Left cardiac atrium (tissue), 4 donors: Measurements from ENCODE around the gene TRIM2. TPM values are rescaled to one million over a fixed set of nuclear protein-coding genes. Genes with fewer than 3 reads are reported as not detected.

Source experiments
- ATAC-seq, 2 donors: fragments of 200-7000 bp; cut with Tn5 transposase; one replicate each; pipeline ENCODE4 v1.9.1; 2020; ENCODE audit warnings: mild to moderate bottlenecking in 2 of 2, moderate library complexity in 2 of 2
- DNase-seq: peaks from one replicate; pipeline ENCODE4 v3.0.0-alpha.2; 2020
- intact Hi-C, 2 donors: fragments of 100-400 bp; cut with DNase I; formaldehyde crosslinking; loops; one replicate each; pipeline versions ENCODE4 v1.14.1 to v1.15.1; 2022 to 2023
- total RNA-seq, 2 donors: library from RNA; stranded (reverse); fragmentation: NEBNext Ultra II Directional; extraction: Animal tissue kit (Norgen Biotek cat#: 25700); gene quantifications; one replicate each; pipeline ENCODE4 v1.2.1, GENCODE V29; 2021
- donor health status: DM: no; HTN: yes; CAD: no.
- donor health status: DM: no; HTN: yes; CAD: no; lungs with severe emphysema.
- donor health status: DM: yes; HTN: yes; CAD: no.
- donor health status: Dilated cardiomyopathy.

TRIM2 gene
- total RNA-seq, 2 donors from 2014 or later, result 19.8 to 22.6 TPM

DNA sequence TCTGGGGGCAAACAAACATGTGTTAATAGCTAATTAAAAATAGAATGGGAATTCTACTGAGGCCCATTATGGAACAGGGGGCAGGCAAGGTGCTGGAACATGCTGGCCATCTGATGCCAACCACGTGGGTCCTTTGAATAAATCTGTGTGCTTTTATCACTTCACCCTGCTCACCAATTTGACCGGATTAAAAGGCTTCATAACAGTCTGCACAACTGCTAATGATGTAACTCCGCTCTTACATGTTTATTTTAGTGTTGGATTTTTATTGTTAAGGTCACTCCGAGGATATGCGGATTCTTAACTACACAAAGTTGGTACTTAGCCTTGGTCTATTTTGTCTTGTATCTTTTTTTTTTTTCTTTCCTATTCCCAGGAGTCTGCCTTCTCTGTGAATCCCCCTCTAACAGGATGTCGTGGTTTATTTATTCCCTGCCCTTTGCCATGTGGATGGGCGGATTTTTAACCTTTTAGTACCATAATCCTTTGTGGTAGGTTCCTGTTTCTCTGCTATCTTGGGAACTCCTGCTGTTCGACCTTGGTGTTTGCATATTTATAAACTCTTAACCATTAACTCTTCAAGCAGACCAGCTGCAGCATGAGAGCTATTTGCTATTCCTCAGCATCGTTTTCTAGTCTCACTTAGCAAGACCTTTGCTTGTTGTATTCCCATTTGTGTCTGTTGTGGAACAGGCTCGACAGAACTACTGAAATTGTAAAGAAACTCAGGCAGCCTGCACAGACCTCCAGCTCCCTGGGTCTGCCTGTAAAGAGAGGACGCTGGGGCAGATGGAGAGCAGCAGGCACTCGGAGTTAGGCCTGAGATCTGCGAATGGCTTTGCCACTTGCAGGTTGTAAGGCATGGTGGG lies 38.0 kb downstream of the TRIM2 start:
- ATAC-seq (peak; percentile 52 to 70), DNase-seq (no peak)
- intact Hi-C loops, result no loop called here

DNA sequence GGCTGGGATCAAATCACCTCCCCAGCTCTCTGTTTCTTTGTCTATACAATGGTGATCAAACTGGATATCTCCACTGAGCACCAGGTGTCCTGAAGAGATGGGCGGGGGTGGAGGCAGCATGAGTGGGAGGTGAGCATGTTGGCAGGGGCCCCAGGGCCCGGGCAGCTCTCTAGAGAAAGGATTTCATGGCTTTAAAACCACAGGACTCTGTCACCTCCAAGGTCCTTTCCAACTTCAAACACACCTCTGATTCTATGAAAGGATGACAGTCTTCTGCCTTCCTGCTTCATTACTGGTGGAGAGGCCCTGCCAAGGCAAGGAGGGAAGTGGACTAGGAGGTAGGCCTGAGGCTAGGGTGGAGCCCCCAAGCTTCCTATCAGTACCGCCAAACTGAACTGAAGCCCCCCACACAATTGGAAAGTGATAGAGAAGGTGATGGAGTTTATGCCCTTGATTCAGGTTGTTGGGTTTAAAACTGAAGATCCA lies 38.6 kb downstream of the TRIM2 start:
- intact Hi-C loops, result no loop called here
- peak in 1 of 2 donors; percentile 16 for ATAC-seq
- no peak for DNase-seq

DNA sequence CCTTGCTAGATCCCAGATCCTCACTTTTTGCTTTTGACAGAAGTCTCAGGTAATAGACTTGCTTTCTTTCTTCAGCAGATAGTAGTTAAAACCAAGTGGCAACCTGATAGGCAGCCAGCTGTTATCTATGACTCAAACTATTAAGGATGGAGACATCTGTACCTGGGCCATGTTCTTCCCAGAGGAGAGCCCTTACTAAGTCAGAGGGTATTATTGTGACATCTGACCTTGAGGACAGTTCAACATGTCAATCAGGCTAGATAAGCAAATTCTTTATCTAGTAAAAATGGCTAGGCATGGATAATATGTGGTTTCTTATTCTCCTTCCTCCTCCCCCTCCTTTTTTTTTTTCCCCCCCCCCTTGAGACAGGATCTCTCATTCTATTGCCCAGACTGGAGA lies 39.2 kb downstream of the TRIM2 start:
- no peak for DNase-seq
- intact Hi-C loops, result no loop called here
- ATAC-seq, result peak in 1 of 2 donors; percentile 44

DNA sequence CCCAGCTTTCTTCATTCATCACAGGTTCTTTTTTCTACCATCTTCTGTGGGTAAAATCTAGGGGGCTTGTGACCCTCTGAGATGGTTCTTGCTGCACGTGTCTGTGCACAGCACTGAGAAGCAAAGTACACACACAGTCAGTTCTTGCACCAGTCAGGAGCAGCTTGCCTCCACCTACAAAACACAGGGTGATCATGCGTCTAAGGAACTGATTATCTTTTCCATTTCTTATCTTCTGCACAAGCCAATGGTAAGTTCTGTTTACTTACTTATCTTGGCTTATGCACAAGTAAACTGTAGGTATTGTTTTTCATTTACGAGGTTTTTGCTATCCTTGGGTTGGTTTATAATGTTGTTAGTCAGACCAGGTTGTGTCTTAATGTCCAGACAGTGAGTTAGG lies 40.7 kb downstream of the TRIM2 start:
- ATAC-seq (no peak), DNase-seq (no peak)
- intact Hi-C loops, result no loop called here

DNA sequence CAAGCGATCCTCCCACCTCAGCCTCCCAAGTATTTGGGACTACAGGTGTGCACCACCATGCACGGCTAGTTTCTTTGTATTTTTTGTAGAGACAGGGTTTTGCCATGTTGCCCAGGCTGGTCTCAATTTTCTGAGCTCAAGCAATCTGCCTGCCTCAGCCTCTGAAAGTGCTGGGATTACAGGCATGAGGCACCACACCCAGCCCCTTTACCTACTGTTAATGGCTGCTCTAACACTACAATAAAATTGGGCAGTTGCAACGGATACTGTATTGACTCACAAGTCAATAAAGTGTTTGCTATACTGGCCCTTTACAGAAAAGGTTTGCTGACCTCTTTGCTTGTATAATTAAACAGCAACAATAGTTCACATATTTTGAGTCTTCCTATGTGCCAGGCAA lies 41.5 kb downstream of the TRIM2 start:
- no peak for DNase-seq
- intact Hi-C loops, result no loop called here
- ATAC-seq, result no peak

DNA sequence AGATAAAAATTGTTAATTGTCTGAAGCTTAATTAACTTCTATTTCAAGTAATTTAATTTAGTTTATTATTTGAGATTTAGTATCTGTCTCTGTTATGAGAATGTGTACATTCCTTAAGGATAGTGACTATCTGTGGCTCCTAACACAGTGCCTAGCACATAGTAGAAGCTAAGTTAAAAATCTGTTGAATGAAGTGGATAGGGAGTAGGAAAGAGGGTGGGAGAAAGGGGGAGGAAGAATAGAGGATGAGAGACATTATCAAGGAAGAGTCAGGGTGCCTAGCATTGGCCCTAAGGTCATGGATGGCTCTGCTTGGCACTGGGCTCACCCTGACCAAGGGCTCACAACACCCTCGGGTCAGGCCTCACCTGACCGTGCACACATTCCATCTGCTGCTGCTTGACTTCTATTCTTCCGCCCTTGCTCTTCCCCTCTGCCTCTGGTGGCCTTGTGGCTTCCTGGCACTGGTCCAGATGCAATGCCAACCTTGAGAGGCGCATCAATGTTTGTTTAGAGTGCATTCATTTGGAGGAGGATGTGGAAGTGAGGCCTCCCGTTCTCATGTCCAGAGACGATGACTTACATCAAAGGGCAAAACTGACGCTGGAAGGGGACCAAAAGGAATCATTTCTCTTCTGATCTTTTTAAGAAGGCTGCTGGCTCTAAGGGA lies 42.3 kb downstream of the TRIM2 start:
- no peak for ATAC-seq
- DNase-seq, result no peak

DNA sequence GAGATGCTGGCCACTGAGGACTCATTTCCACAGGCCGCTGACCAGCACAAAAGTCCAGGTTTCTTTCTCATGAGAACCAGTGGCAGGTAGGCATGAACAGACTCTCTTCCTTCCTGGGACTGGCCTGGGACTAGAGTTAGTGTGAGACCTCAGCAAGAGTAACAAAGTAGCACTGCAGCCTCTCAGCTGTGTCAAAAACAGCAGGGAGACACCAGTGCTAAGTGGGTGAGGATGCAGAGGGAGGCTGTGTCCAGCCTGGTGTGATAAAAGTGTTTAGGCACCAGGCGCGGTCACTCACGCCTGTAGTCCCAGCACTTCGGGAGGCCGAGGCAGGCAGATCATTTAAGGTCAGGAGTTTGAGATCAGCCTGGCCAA lies 42.9 kb downstream of the TRIM2 start:
- ATAC-seq, result no peak
- intact Hi-C loops, result no loop called here
- no peak for DNase-seq

More for the DNA sequence above, 42.3 kb downstream of the TRIM2 start:
- intact Hi-C loops, result no loop called here

DNA sequence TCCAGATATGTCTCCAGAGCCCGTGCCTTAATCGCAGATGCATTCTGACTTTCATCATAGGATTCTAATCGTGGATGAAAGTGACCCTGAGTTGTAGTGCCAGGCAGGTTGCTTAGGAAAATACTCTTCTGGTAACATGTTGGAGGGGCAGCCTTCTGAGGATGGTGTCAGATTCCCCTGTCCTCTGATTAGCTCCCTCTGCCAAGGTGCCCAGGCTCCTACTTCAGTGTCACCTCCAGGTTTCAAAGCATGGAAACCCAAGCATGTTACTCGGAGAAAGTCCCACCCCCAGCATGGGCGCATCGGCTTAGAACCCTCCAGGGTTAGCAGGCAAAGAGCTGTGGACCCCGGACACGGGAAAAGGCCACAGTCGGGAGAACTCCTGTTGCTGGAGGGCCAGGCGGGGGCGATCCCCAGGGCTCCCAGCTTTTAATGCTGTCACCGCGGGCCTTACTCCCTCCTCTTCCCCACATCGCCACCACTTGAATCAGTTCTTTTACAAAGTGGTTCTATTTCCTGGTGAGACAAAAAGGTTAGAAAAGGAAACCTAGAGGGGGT lies 44.5 kb downstream of the TRIM2 start:
- DNase-seq, result no peak
- ATAC-seq, result peak; percentile 24 to 36
- intact Hi-C loops, result no loop called here

DNA sequence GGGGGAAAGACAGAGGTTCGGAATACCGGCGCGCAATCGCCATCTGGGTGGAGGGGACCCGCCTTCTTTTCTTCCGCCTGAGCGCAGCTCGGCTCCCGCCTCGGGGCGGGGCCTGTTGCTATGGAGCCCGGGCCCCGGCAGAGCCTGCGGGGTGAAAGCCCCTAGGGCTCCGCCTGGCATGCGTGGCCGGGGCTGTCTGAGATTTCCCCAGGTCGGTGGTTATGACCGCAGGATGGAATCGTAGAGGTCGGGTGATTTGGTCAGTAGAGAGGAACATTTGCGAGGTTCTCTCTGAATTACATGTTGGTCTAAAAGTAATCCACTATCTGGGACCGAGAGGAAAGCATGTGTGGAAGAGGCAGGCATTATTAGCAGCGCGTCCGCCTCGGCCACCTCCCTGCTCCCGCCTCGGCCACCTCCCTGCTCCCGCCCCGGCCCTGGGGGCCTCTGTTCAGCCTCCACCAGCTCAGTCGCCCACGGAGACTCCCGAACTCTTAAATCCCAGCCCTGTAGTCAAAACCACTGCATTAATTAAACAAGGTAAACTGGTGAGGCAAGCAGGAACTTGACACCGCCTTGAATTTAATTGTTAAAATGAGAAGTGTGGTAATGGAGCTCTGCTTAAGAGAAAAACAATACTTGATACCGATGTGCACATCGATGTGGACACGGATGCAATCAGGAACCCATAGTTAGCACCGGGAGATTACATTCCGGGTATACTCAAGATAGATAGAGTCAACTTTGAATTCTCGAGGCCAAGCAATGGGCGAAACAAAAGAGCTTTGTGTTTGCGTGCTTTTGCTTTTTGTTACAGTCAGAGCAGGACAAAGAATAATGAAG lies 45.2 kb downstream of the TRIM2 start:
- DNase-seq, result peak; percentile 86
- peak; percentile 97 to 99 for ATAC-seq
- intact Hi-C loops, result no loop called here

DNA sequence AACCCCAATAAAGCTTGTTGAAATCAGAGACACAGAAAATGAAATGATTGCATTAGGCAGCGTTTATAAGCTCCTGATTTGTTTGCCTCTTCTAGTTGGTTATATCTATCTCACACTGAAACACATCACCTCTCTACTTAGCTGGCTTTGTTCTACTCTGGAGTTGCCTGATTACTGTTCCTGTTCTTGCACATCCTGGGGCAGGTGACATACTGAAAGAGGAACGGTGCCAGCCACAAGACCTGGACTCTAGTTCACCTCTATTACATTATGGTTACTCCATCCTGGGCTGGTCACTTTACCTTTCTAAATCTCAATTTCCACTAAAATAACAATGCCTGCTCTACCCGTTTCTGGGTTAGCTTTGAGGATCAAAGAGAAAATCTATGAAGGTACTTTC lies 47.9 kb downstream of the TRIM2 start:
- intact Hi-C loops, result no loop called here
- ATAC-seq, result no peak
- no peak for DNase-seq

DNA sequence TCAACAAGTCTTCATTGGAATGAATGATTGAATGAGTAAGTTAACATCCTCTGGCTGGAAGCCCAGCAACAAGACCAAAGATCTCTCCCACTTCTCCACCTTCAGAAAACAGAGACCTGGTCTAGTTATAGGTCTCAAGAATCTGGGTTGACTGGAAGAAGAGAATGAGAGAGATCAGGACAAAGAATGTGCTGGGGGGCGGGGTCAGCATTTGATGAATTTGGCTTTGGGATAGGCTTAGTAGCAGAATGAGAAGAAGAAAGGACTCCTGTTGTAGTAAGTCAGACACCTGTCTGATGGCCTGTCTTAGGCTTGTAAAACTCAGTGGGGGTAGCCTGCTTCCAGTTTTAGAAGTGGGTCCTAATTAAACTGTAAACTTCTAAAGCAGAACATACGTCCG lies 51.0 kb downstream of the TRIM2 start:
- no peak for ATAC-seq
- DNase-seq, result no peak
- intact Hi-C loops, result no loop called here

DNA sequence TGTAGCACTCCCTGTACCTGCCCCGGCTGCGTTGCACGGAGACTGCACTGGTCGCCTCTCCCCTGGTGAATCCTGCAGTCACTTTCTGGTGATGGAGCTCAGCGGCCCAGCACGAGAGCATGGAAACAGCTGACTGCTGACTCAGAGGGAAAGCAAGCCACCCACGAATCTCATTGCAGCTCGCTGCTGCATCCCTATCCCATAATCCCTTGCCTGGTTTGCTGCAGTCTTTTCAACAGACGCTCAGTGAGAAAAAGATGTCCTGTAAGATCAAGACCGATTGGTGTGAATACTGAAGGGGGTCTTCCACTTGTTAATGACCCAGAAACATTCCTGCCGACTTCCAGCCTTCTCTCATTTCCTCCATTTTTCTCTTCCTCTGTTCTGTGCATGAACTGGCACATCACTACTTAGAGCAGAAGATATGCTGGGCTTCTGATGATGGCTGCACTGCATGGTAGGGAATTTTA lies 52.9 kb downstream of the TRIM2 start:
- DNase-seq (no peak), ATAC-seq (peak; percentile 41 to 91)
- intact Hi-C loops, result no loop called here

DNA sequence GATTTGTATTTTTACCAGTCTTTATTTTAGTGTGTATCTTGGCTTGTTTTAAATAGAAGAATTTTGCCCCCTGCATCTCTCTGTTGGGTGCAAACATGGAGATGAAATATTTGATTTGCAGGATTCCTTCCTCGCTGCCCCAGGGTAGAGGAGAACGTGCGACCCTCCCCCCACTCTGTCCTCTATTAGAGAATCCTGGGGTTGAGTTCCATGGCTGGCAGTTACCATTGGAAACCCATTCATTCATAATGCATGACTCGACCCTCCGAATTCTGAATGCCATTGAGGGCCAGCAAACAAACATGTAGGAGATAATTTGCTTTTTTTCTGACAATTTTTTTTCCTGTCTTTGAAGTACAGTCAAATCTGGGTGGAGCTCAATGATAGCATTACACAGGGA lies 53.7 kb downstream of the TRIM2 start:
- intact Hi-C loops, result no loop called here
- ATAC-seq (no peak), DNase-seq (no peak)

DNA sequence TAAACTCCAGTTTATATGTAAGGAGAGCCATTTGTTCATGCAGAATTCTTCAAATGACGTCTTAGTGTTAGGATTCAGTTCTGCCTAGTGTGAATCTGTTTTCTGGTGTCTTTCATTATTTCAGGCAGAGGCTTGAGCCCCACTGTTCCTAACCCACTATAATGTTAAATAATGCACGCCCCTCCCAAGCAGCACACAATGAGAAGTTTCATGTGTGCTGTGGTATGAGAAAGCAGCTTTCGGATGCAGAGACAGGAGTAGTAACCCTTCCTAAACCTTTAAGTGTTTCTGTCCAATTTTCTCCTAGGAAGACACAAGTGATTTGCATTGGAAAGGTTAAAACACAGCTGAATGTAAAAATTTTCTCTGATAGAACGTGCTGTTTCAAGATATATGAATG lies 54.5 kb downstream of the TRIM2 start:
- intact Hi-C loops, result no loop called here
- DNase-seq (no peak), ATAC-seq (no peak)

DNA sequence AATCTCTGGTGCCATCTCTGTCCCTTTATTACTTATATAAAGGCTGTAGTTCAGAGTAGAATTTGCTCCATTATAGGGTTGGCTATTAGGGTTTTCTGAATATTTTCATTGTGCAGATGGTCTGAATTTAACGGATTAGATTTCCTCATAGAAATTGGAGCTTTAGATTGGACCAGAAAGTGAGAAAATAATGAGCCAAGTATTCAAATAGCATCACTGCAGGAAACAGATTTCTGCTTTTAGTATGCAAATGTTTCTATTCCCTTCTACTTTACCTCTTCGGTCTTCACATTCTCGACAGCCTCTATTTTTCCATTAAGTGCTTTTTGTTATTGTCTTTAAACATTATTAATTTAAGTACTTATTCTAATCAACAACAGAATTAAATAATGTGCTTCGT lies 55.4 kb downstream of the TRIM2 start:
- no peak for DNase-seq
- intact Hi-C loops, result no loop called here
- ATAC-seq, result no peak

DNA sequence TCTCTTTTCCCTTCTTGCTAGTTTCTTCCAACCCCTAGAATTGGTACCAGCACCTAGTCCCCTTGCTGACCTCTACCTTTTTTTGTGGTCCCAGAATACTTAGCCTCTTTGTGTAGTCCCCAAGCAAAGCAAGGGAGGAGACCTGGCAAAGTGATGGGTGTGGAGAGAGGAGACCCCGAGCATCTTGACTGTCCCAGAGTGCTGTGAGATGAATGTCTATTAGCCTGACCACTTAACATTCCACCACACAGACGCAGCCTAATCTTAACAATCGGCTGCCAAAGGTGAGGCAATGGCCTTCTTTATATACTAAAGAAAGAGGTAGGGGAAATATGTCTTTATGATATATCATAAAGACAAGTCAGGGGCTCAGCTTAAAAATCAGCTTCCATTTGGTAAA lies 55.9 kb downstream of the TRIM2 start:
- ATAC-seq, result peak in 1 of 2 donors; percentile 38
- intact Hi-C loops, result no loop called here

DNA sequence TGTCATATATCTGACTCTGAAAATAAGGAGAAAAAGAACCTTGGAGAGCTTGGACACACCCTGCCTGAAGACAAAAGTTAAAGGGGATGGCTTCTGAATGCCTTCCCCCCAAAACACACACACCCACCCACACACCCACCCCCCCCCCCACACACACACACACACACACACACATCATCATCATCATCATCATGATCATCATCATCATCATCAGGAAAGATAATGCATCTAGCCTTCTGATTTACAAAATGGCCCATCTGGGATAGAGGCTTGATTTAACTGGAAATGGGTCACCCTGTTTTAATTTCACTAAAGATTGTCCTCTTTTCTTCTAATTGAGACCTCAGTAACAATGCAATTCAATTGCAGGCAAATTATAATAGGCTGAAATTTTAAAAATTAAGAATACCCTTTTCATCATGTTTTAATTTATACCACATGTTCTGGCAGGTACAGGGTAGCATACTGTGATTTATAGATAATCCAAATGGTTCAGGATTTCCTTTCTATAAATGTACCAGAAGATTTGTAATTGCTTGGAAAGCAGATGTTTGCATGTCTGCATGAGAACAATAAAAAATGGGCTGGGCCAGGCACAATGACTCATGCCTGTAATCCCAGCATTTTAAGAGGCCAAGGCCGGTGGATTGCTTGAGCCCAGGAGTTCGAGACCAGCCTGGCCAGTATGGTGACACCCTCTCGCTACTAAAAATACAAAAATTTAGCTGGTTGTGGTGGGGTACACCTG lies 56.5 kb downstream of the TRIM2 start:
- ATAC-seq (no peak), DNase-seq (no peak)
- intact Hi-C loops, result no loop called here

More for the DNA sequence above, 55.9 kb downstream of the TRIM2 start:
- no peak for DNase-seq

DNA sequence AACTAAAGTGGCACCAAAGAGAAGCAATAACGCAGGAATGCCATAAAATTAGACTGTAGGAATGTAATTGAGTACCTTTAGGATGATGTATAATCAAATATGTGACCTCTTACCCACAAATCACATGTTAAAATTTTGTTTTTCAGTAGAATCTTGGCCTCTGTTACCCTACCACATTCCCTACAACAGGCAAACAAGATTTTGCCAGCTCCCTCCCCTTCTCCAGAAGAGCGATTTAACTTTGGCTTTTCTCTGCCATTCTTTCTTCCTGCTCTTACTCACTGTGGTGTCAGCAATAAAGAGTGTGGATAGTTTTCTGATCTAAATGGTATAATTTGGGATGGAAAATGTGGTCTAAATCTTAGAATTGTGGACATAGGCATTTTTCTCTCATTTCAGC lies 57.2 kb downstream of the TRIM2 start:
- intact Hi-C loops, result no loop called here
- no peak for ATAC-seq
- DNase-seq, result no peak

DNA sequence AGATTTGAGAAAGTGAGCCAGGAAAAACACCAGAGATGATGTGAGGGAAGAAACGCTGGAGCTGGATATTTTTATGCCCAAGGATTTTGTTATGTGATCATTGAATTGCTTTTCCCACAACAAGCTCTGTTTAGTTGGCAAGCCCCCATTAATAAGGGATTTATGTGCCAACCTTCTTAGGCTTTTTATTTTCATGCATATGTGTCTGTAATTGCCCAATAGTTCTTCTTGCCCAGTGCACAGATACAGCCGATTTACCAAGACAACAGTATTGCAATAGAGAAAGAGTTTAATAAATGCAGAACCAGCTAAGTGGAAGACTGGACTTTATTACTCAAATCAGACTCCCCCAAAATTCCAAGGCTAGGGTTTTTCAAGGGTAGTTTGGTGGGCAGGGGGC lies 57.7 kb downstream of the TRIM2 start:
- intact Hi-C loops, result no loop called here

More for the DNA sequence above, 57.7 kb downstream of the TRIM2 start:
- DNase-seq (no peak), ATAC-seq (no peak)
